Neural cell (in vitro differentiated cells): ENCODE measurements around the gene DOCK4. TPM values are rescaled to one million over a fixed set of nuclear protein-coding genes. Genes with fewer than 3 reads are reported as not detected.

ENCODE experiments used
- H2AFZ ChIP-seq: fragments of 200-600, 300-800 bp; sonication (generic), shearing (Covaris generic); 2 replicates; pipeline ENCODE4 v1.6.0; 2014; ENCODE audit warnings: low read depth, mild to moderate bottlenecking, antibody characterized with exemption, low read length, moderate library complexity
- H3F3A ChIP-seq: fragments of 200-600 bp; shearing (Covaris generic); 2 replicates; pipeline ENCODE4 v1.6.1; 2016; ENCODE audit warnings: mild to moderate bottlenecking, moderate library complexity, mixed read lengths, antibody characterized with exemption, low read length; ENCODE audit not compliant: insufficient read depth, poor library complexity, severe bottlenecking
- H3K27ac ChIP-seq: fragments of 200-600, 300-800 bp; sonication (generic), shearing (Covaris generic); 2 replicates; pipeline ENCODE4 v1.5.1; 2014; ENCODE audit warnings: mild to moderate bottlenecking, low read length, moderate library complexity
- H3K27me3 ChIP-seq: fragments of 300-800, 200-600 bp; sonication (generic), shearing (Covaris generic); 2 replicates; pipeline ENCODE4 v1.6.0; 2014; ENCODE audit warnings: mild to moderate bottlenecking, low read depth, low read length, moderate library complexity; ENCODE audit not compliant: insufficient read depth
- H3K36me3 ChIP-seq: fragments of 300-800, 200-600 bp; sonication (generic), shearing (Covaris generic); 2 replicates; pipeline ENCODE4 v1.5.1; 2014; ENCODE audit warnings: mild to moderate bottlenecking, antibody characterized with exemption, low read length, moderate library complexity; ENCODE audit not compliant: insufficient read depth
- H3K4me2 ChIP-seq: fragments of 300-800, 200-600 bp; sonication (generic), shearing (Covaris generic); 2 replicates; pipeline ENCODE4 v1.6.0; 2014; ENCODE audit warnings: mild to moderate bottlenecking, low read length
- H3K4me3 ChIP-seq: fragments of 300-800, 200-600 bp; sonication (generic), shearing (Covaris generic); 2 replicates; pipeline ENCODE4 v1.5.1; 2014; ENCODE audit warnings: mild to moderate bottlenecking, low read length, moderate library complexity
- H3K79me2 ChIP-seq: fragments of 200-600 bp; shearing (Covaris generic); replicated peaks from 2 replicates; pipeline ENCODE4 v1.6.0; 2014; ENCODE audit warnings: mild to moderate bottlenecking, low read length, moderate library complexity; ENCODE audit not compliant: insufficient read depth
- H3K9ac ChIP-seq: fragments of 300-800, 200-600 bp; sonication (generic), shearing (Covaris generic); 2 replicates; pipeline ENCODE4 v1.6.1; 2016; ENCODE audit warnings: mild to moderate bottlenecking, low read length, mixed read lengths
- H3K9me2 ChIP-seq: fragments of 200-600 bp; shearing (Covaris generic); 2 replicates; pipeline ENCODE4 v1.6.1; 2016; ENCODE audit warnings: mild to moderate bottlenecking, low read length, mixed read lengths; ENCODE audit not compliant: insufficient read depth
- H3K9me3 ChIP-seq: fragments of 200-600, 300-800 bp; sonication (generic), shearing (Covaris generic); 2 replicates; pipeline ENCODE4 v1.6.1; 2016; ENCODE audit warnings: mild to moderate bottlenecking, mixed run types, low read length, moderate library complexity, mixed read lengths
- H4K20me1 ChIP-seq: fragments of 200-600 bp; shearing (Covaris generic); 2 replicates; pipeline ENCODE4 v1.6.1; 2016; ENCODE audit warnings: mild to moderate bottlenecking, mixed run types; ENCODE audit not compliant: insufficient read depth
- EP300 ChIP-seq: fragments of 450-650 bp; conservative IDR thresholded peaks from 2 replicates; pipeline ENCODE4 v1.6.1; 2014; ENCODE audit warnings: antibody characterized with exemption, mild to moderate bottlenecking, moderate library complexity; ENCODE audit not compliant: poor library complexity, severe bottlenecking
- EZH2 ChIP-seq: fragments of 200-600, 300-800 bp; shearing (Covaris generic), sonication (generic); IDR thresholded peaks from 2 replicates; pipeline ENCODE4 v1.6.1; 2014; ENCODE audit warnings: antibody characterized with exemption, low read length, borderline replicate concordance, mild to moderate bottlenecking; ENCODE audit not compliant: insufficient read depth, poor library complexity, severe bottlenecking
- MXI1 ChIP-seq: fragments of 450-650 bp; conservative IDR thresholded peaks from 2 replicates; pipeline ENCODE4 v1.6.1; 2014; ENCODE audit warnings: antibody characterized with exemption, mild to moderate bottlenecking; ENCODE audit not compliant: poor library complexity, severe bottlenecking
- POLR2AphosphoS5 ChIP-seq: IDR thresholded peaks from 2 replicates; pipeline ENCODE4 v1.6.1; 2012
- RAD21 ChIP-seq: fragments of 450-650 bp; conservative IDR thresholded peaks from 2 replicates; pipeline ENCODE4 v1.6.1; 2014; ENCODE audit warnings: antibody characterized with exemption, mild to moderate bottlenecking, moderate library complexity
- REST ChIP-seq: IDR thresholded peaks from 2 replicates; pipeline ENCODE4 v1.6.1; 2012; ENCODE audit warnings: borderline replicate concordance
- SMC3 ChIP-seq: fragments of 450-650 bp; conservative IDR thresholded peaks from 2 replicates; pipeline ENCODE4 v1.6.1; 2014; ENCODE audit warnings: antibody characterized with exemption, mild to moderate bottlenecking, moderate library complexity; ENCODE audit not compliant: poor library complexity
- TAF1 ChIP-seq: IDR thresholded peaks from 2 replicates; pipeline ENCODE4 v1.6.1; 2012; ENCODE audit warnings: low read depth
- polyA plus RNA-seq: library from polyadenylated mRNA; depleted of rRNA; stranded (reverse); fragments of >200 nt; gene quantifications from 2 replicates; pipeline ENCODE4 v1.2.3, GENCODE V29; 2014
- TF ChIP-seq, protein P1 (sequence below): fragments of 450-650 bp; IDR thresholded peaks from 2 replicates; pipeline ENCODE4 v1.5.1; 2014; ENCODE audit warnings: antibody characterized with exemption, mild to moderate bottlenecking, moderate library complexity; ENCODE audit not compliant: poor library complexity, severe bottlenecking

The DOCK4 gene
- polyA plus RNA-seq, 1 donor from 2014 or later, result 28.1 TPM

DNA sequence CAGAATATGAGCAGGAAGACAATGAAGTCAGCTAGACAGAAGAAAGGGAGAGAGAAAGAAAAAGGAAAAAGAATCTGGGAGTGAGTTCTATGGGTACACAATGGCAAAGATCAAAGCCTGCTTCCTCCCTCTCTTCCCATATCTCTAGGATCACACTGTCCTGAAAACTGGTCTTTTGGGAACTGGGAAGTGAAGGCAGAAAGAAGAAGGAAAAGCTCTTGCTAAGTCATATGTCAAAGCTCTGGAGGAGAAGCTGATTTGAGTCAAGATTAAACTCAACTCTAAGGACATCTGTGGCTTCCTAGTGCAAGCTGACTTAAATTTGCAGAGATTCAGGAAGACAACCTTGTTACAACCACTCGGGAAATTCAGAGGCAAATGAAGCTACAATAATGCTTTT is 147.5 kb downstream of the DOCK4 start:
- no peak overlapping the region for H3K27ac ChIP-seq
- TF ChIP-seq RAD21, result no peak
- TF ChIP-seq SMC3, result no peak
- no peak for TF ChIP-seq EP300
- no peak for TF ChIP-seq REST
- TF ChIP-seq TAF1, result no peak
- no peak for TF ChIP-seq MXI1
- no peak for TF ChIP-seq POLR2AphosphoS5
- TF ChIP-seq, protein P1, sequence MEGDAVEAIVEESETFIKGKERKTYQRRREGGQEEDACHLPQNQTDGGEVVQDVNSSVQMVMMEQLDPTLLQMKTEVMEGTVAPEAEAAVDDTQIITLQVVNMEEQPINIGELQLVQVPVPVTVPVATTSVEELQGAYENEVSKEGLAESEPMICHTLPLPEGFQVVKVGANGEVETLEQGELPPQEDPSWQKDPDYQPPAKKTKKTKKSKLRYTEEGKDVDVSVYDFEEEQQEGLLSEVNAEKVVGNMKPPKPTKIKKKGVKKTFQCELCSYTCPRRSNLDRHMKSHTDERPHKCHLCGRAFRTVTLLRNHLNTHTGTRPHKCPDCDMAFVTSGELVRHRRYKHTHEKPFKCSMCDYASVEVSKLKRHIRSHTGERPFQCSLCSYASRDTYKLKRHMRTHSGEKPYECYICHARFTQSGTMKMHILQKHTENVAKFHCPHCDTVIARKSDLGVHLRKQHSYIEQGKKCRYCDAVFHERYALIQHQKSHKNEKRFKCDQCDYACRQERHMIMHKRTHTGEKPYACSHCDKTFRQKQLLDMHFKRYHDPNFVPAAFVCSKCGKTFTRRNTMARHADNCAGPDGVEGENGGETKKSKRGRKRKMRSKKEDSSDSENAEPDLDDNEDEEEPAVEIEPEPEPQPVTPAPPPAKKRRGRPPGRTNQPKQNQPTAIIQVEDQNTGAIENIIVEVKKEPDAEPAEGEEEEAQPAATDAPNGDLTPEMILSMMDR, result no peak
- TF ChIP-seq EZH2, result no peak

DNA sequence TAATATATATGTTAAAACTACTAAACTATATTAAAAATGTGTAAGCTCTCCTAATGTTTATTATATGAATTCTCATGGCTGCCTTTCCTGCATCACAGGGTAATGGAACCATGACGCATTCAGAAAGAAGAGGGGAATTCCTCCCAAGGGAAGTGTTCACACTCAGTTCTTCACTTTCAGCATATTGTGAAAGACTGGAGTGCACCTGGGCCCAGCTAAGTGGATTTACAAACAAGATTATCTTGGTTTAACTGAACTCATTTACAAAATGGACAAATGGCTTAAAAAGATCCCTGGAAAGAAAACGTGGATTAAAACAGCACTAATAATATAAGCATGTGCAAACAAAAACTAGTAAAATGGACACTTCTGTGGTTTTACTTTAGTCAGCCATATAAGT is 149.8 kb downstream of the DOCK4 start:
- no peak overlapping the region for H2AFZ ChIP-seq
- no peak overlapping the region for H3K9ac ChIP-seq
- H3K9me2 ChIP-seq, result no peaks in the 10 kb centered on the region
- no peaks in the 10 kb centered on the region for H4K20me1 ChIP-seq
- no peaks in the 10 kb centered on the region for H3K9me3 ChIP-seq
- no peaks in the 10 kb centered on the region for H3K27me3 ChIP-seq
- H3F3A ChIP-seq, result no peaks in the 10 kb centered on the region
- H3K4me3 ChIP-seq, result no peak overlapping the region
- TF ChIP-seq REST (no peak), SMC3 (no peak), TAF1 (no peak), EP300 (no peak), RAD21 (no peak), POLR2AphosphoS5 (no peak), EZH2 (no peak), MXI1 (no peak)
- TF ChIP-seq, protein P1, result no peak
- H3K27ac ChIP-seq, result no peak overlapping the region
- H3K36me3 ChIP-seq, result no peaks in the 10 kb centered on the region
- H3K79me2 ChIP-seq, result peaks cover 3% of the 10 kb centered on the region
- no peak overlapping the region for H3K4me2 ChIP-seq

More for the DNA sequence above, 147.5 kb downstream of the DOCK4 start:
- no peaks in the 10 kb centered on the region for H4K20me1 ChIP-seq
- H3F3A ChIP-seq, result no peaks in the 10 kb centered on the region
- H3K4me2 ChIP-seq, result no peak overlapping the region
- no peaks in the 10 kb centered on the region for H3K9me3 ChIP-seq
- H3K36me3 ChIP-seq, result no peaks in the 10 kb centered on the region
- H3K9ac ChIP-seq, result no peak overlapping the region
- H3K27me3 ChIP-seq, result no peaks in the 10 kb centered on the region
- peaks cover 3% of the 10 kb centered on the region for H3K79me2 ChIP-seq
- H2AFZ ChIP-seq, result no peak overlapping the region
- no peak overlapping the region for H3K4me3 ChIP-seq
- no peaks in the 10 kb centered on the region for H3K9me2 ChIP-seq
